Mammary microvascular endothelial cell (primary cell): ENCODE data around the gene UBAP1L. TPM values are rescaled to one million over a fixed set of nuclear protein-coding genes. Genes with fewer than 3 reads are reported as not detected.

Source experiments
- total RNA-seq: library from RNA; depleted of rRNA; stranded (reverse); fragments of >200 nt; gene quantifications from 2 replicates; pipeline ENCODE4 v1.2.3, GENCODE V29; 2015

UBAP1L gene
- total RNA-seq: 0.20 and 1.3 TPM in 2 replicates

DNA sequence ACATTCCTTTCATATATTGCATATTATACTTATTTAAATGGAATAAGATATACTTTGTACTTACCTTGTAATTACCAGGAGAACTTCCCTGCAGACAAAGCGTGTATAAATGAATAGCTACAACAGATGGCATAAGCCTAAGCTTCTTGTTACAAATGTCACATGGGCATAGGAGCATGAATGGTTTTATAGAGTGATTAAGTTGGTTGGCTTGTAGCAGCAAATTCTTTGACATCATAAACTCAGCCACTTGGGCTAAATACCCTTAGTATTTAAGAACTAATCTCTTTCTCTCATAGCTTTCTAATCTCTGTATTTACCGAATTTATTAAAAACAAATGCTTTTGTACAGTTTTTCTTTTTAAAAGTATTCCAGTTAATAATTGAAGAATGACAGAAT, at the start of gene UBAP1L:
Gene UBAP1L (minus strand): TSS at position 115 of the 400 bp plus-strand sequence. CDS start 8,985 bp downstream, outside the sequence.

GRCh38 chr15:65133548-65134200, 18.7 kb upstream of the UBAP1L start, which contains the start of gene PDCD7:
Gene PDCD7 (minus strand): TSS chr15:65133808. CDS start chr15:65133781, 27 bp downstream.

GRCh38 chr15:65076486-65077290, 38.3 kb downstream of the UBAP1L start, which contains the start of gene KBTBD13:
Gene KBTBD13 (plus strand): TSS chr15:65076746. CDS start chr15:65076816, 70 bp downstream.

DNA sequence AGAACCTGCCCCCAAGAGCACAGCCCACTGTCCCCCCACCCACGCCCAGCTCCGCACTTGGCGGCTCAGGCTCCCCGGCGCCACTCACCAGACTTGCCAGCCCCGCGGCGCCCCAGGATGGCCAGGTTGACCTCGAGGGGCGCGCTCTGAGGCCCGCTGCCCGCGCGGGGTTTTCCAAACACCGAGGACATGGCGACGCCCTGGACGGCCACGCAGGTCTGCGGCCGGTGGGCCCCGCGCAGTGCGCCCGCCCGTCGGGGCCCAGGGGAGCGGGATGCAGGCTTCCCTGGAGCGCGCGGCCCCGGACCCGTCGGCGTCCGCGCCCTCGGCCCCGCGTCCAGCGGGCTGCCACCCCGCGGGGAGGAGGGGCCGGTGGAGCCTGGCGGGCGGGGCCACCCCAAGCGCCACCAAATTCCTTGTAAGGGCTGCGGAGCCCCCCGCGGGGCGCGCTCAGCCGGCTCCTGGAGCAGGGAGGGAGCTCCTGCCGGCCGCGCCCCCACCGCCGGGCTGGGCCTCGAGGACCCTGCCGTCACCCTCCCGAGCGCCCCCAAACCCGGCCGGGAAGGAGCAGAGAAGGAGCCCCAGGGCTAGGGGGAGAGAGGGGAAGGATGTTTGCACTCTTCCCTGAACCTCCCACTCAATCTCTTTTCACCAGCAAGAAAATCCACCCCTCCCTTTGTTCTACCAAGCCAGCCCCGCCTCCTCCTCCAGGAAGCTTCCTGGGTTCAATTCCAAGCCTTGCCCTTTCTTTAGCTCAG, 47.2 kb downstream of the UBAP1L start, which contains the start of gene RASL12:
Gene RASL12 (minus strand): TSS at position 347 of the 758 bp plus-strand sequence. CDS start 156 bp downstream, at position 191.

GRCh38 chr15:65044724-65045481, 70.1 kb downstream of the UBAP1L start, which contains the start of gene SLC51B:
Gene SLC51B (plus strand): TSS chr15:65045387. CDS start chr15:65050005, 4,618 bp downstream.

Other genes with a start within 250 kb of the UBAP1L start
- gene ANKDD1A, start 203.3 kb downstream of the UBAP1L start, total RNA-seq: 0.73 and 1.9 TPM in 2 replicates
- gene SPG21, start 125.3 kb downstream of the UBAP1L start, total RNA-seq: 78.2 and 81.9 TPM in 2 replicates
- gene MTFMT, start 85.6 kb downstream of the UBAP1L start, total RNA-seq: 25.8 and 34.2 TPM in 2 replicates
- not detected in 2 replicates for gene SLC51B, start 69.8 kb downstream of the UBAP1L start, total RNA-seq
- gene RASL12, start 47.2 kb downstream of the UBAP1L start, total RNA-seq: not detected in 2 replicates
- gene KBTBD13, start 38.5 kb downstream of the UBAP1L start, total RNA-seq: not detected in 2 replicates
- 17.5 and 18.8 TPM in 2 replicates for gene PDCD7, start 18.6 kb upstream of the UBAP1L start, total RNA-seq
- 19.3 and 23.5 TPM in 2 replicates for gene CLPX, start 70.1 kb upstream of the UBAP1L start, total RNA-seq
- gene CILP, start 96.3 kb upstream of the UBAP1L start, total RNA-seq: not detected in 2 replicates
- 3.4 and 4.9 TPM in 2 replicates for gene PARP16, start 171.7 kb upstream of the UBAP1L start, total RNA-seq
- not detected in 2 replicates for gene RNU5A-1, start 180.9 kb upstream of the UBAP1L start, total RNA-seq
- not detected in 2 replicates for gene RNU5B-1, start 189.5 kb upstream of the UBAP1L start, total RNA-seq